Right renal pelvis (tissue), 4 donors: Measurements from ENCODE around the gene EEFSEC. TPM values are rescaled to one million over a fixed set of nuclear protein-coding genes. Genes with fewer than 3 reads are reported as not detected.

Source experiments
- DNase-seq, 4 donors: peaks; one replicate each; pipeline ENCODE4 v3.0.0-alpha.2; 2013; ENCODE audit warnings: low read depth in 4 of 4, low spot score in 3 of 4, missing footprints in 1 of 4
- polyA plus RNA-seq, 4 donors: library from polyadenylated mRNA; unstranded; fragments of 120-200 nt; gene quantifications; one replicate each; pipeline ENCODE4 v1.2.1, GENCODE V29; 2013; ENCODE audit not compliant: insufficient read length in 4 of 4

Gene EEFSEC
- polyA plus RNA-seq, 4 donors, result 24.1 to 31.5 (median 26.2) TPM

DNA sequence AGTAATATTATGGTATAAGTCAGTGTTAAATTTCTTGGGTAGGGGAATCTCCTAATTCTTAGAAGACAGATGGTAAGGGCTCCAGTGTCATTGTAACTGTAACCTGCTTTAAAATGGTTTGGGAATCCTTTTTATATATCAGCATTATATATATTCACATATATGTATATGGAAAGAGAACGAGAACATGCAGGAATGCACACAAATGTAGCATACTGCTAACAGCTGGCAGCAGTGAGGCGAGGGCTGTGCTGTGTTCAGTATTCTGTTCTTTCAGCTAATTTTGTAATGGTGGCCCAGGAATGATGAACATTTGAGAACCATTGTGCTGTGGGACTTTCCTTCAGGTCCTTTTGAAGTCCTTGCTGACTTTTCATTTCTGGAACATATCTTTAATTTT is 60.8 kb downstream of the EEFSEC start:
- DNase-seq, result no peak

DNA sequence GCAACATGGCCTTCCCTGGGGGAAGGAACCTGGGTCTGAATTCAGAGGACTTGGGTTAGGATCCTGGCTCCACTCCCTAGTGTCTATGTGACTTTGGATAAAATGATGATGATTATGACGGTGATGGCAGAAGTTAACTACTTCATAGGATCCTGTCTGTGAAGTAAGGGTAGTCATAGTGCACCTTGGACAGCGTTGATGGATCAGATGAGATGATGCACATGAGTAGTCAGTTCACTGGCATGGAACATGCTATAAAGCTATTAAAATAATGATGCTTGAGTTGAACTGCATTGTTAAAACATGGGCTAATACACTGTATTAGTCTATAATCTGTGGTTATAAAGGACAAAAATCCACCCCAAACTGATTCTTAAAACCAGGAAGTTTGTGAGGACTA is 62.0 kb downstream of the EEFSEC start:
- DNase-seq, result no peak

DNA sequence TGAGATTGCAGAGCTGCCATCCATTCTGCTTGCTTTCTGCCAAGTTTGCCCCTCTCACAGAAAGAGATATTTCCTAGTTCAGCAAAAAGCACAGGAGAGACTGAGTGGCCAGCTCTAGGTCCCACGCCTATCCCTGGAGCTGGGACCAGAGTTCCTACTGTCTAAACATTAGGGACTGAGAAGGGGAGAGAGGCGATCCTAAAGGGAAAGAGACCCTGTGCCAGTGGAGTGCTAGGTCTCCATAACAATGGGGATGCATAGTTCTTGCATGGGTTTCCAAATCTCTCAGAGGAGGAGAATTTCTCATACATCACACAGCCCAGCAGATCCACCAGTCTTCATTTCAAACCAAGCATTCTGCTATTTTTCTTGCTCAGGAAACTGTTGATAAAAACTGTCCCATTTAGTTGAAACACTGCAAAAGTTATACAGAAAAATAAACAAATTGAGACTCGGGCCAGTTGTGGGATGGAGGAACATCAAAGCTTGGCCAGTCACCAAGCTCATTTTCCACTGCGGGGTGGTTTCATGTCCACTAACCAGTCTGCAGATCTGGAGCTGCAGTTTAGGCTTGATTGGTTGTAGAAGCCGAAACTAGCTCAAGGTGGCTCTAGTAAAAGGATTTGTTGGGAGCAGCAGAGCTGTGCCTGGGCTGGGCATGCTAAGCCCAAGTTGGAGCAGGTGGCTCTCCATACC is 62.7 kb downstream of the EEFSEC start:
- DNase-seq, result no peak

DNA sequence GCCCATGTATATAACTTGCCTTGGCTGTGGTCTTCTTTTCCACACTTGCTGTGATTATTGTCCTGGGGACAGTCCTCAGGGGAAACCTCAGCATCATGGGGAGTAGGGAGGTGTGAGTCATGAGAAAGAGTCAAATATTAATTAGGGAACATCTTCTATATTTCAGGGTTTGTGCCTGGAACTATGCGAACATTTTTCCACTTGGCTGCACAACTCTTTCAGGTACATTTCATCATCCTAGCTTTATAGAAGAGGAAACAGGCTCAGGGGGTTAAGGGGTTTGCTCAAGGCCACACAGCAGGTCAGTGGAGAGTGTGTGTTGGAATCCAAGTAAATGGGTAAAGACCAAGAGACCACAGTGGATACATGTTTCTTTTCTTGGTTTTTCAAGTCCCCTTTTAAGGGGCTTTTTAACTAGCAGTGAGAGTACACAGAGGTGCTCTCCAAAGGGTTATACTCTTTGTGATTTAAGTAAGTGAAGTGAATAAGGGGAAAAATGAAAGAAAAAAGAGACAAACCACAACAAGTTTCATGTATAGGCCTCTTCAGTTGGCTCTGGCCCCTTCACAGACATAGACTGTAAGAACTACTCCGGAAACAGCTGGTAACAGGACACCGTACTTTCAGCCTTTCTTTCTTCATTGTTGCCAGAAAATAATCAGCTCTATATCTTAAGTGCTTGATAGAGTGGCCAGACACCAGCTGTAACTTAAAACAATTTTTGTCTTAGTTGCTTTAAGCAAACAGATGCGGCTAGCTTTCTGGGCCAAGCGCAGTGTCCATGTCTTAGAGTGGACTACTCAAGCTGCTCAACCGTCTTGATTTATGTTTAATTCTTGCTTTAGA is 64.6 kb downstream of the EEFSEC start:
- DNase-seq, result peak in 3 of 4 donors; percentile 38 to 51 (median 40)

DNA sequence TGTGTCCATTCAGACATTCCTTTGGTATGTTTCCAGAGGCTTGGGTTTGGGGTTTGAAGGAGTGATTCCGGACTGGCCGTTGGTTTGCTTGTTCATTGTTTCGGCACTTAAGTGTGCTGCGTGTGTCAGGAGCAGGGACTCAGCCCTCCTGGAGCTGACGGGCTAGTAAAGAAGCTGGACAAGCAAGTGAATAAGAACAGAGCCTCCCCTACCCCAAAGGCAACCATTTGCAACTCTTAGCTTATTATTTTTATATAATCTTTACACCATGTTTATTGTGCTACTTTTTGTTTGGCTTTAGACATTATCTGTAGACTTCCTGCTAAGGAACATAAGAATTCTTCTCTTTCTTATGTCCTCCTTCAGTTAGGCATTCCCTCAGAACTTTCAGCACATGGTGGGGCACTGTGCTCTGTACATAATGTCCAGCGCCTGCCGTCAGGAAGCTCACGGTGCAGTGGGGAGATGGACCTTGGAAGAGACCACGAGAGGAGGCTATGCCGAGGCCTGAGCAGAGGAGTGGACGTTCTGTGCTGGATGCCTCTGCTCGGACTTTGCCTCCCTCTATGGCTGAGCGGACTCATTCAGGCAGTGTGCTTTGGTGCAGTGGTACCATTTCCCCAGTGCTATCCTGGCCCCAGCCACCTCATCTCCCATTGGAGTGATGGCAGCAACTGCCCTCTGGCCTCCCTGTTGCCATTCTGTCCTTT is 65.4 kb downstream of the EEFSEC start:
- no peak for DNase-seq

DNA sequence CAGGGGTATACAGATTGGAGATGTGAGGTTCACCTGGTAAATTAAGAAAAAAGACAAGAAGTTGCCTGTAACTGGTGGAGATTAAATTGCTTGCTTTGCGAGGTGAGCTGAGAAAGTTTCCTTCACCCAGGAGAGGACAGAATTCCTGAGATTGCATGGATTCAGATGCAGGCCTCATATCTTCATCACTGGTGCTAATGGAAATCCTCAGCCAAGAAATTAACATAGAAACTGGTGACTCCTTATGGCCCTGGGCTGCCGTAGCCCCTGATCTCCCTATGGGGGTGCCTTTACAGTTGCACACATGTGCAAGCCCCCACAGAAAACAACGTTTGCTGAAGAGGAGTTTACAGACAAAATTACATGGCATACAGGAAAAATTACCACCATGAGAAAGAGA is 68.0 kb downstream of the EEFSEC start:
- DNase-seq, result no peak

DNA sequence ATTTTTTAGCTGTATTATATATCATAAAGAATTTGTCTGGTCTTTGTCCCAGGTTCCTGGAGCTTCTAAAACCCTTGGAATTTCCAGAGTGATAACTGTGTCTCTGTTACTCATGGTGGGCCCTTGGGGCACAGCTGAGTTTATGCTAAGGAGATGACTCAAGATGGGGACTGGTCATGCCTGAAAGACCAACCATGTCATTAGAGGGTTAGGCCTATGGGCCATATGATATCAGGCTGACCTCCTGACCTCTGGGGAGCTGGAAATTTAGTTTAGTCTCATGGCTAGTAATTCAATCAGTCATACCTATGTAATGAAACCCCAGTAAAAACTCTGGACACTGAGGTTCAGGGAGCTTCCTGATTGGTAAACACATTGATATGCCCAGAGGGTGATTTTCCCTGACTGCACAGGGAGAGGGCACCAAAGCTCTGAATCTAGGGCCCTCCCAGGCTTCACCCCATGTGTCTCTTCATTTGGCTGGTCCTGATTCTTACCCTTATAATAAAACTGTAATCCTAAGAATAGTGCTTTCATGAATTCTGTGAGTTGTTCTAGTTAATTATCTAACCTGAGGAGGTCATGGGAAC is 69.6 kb downstream of the EEFSEC start:
- DNase-seq, result no peak

DNA sequence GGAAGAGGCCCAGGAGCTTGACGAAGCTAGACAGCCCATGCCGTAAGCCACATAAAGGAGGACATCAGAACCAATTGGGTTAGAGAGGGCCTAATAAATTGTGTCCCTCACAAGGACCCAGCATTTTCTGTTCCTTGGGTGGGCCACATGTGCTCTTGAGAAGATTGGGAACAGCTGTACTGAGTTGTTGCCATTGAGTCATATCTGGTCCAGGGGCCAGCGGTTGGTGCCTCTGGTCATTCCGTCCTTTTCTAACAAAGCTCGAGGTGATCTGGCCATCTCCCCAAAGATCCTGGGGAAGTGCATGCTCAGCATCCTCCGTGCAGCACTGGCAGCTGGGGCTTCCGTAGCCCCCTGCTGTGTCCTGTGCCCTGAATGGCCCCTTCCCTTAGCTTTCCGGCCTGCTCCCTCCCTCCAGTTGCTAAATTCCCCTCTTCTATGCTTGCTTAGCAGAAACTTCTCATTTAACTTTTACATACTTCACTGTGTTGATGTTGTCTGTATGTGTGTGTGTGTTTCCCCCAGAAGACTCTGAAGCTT is 73.0 kb downstream of the EEFSEC start:
- DNase-seq, result no peak

DNA sequence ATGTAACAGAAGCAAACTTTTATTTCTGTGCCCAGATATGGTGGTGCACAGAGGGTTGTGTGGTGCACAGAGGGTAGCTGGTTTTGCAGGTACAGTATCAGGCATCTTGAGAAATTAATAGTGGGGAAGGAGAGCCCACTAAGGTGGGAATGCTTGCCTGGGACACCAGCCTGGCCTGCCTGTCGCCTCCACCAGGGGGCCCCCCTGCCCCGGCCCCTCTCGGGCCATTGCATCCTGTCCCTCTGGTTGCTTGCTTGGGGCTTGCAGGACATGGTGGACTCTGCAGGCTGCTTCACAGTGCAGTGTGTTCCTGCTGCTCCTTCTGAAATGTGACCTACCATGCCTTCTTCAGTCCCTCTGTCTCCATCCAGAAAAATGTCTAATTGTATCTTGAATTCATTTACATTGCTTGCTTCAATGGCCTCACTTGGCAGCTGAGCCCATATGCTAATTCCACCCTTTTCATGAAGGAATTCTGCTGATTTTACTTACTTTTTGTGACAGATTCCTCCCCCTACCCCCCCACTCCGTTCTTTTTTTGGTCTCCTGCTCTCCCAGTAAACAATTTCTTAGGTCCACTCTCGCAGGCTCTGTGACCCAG is 73.6 kb downstream of the EEFSEC start:
- DNase-seq, result no peak

DNA sequence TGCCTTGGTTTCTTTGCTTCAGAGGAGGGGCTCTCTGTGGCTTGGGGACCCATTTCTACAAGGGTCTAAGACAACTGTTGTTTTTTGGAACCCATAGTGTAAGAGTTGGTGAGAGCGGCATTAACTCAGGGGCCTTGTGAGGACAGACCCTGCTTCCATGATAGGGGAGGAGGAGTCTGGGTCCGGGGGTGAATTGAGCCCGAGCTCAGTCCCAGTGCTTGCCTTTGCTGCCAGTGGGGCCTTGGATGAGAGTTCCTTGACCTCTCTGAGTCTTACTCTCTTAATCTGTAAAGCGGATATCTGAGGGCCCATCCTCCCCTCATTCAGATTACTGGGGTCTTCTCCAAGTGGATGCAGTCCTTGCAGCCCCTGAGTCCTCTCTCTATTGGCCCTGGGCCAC is 74.2 kb downstream of the EEFSEC start:
- no peak for DNase-seq

DNA sequence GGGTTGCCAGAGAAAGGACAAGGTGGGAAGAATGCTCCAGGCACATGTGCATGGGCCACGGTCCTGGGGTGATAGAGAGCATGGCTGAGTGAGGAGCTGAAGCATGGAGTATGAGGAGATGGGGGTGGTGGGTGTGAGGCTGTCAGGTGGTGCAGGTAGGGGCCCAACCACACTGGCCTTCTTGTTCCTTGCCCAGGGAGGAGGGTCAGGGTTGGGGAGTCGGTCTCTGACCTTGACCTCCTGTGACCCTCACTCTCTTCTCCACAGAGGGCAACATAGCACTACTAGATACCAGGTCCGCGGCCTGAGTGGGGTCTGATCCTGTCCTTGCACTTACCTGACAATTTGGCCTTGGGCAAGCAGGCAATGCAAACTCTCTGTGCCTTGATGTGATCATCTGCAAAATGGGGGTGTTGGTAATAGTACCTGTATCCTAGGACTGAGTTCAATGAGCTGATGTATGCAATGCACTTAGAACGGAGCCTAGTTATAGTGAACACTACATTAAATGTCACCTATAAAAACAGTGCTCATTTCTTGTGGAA is 75.2 kb downstream of the EEFSEC start:
- no peak for DNase-seq

DNA sequence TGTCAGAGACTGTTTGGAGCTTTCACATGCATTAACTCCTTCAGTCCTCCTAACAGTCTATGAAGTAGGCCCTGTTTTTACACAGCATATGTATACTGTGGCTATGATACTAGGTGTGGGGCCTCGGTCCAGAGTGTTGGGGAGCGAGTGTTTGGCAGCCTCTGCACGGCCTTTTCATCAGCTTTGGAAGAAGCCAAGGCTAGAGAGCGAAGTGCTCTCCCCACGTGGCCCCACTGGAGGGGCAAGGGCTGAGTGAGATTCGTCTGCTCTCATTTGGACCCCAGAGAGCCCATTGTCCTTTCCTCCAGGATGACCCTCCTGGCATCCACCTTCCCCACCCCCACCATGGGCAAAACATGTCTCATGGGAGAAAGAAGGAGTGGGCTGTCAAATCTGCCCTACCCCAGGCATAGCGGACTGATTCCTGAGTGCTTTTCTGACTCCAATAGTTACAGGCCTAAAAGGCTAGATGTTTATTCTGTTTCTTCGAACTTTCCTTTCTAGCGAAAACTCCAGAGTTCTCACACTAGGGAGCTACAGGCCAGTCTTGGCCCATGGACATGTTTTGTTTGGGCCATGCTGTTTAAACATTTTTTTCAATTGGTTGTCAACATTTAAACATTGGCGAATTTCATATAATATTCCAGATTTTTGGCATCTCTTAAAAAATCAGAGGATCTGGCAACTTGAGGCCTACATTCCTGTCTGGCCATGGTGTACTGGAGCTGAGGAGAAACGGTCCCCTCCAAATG is 76.0 kb downstream of the EEFSEC start:
- no peak for DNase-seq

DNA sequence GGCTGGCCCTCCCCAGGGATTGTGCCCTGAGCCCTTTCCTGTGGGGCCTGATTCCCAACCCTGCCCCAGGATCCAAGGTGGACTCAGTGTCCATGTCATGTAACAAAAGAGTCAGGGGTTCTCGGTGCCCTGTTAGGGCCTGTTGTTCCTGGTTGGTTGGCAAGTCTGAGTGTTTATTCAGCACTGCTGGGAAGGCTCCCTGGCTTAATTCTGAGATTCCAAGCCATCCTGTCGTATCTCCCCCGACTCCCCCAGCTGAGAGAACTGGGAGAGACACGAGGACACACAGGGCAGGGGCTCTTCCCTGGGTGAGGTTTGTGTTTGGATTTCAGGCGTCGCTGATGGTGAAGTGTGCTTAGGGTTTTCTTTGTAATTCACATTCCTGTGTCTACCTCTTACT is 78.3 kb downstream of the EEFSEC start:
- no peak for DNase-seq

DNA sequence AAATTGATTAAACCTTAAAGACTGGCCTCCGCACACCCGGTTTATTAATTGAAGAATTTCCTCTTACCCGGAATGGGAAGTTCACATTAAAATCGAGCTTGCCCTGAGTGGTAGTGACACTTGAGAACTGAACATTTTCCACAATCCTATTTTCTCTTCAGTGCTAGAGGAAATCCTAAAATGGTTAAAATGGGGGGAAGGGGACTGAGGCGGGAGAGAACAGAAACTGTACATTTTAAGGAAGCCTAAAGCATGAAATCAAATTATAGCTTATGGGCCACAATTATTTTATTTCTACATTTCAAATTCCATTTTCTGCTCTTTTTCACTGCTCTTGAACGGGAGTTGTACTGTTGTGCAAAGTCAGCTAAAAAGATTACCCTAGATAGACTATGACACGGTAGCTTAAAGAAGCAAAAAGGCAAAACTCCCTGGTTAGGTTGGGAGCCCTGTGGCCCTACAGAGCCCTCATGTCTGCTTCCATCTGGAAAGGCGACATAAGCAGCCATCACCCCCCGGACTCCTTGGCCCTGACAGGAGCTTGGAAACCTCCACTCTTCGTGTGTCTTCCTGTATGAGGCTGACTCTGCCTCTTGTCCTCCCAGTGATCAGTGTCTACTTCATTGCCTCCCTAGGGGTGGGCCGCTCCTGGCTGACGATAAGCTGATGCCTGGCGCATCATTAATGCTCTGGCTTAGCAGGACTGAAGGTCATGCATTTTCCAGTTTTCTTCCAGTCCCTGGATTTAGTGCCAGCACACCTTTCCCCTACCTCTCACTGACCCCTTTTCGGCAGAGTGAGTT is 79.3 kb downstream of the EEFSEC start:
- no peak for DNase-seq

DNA sequence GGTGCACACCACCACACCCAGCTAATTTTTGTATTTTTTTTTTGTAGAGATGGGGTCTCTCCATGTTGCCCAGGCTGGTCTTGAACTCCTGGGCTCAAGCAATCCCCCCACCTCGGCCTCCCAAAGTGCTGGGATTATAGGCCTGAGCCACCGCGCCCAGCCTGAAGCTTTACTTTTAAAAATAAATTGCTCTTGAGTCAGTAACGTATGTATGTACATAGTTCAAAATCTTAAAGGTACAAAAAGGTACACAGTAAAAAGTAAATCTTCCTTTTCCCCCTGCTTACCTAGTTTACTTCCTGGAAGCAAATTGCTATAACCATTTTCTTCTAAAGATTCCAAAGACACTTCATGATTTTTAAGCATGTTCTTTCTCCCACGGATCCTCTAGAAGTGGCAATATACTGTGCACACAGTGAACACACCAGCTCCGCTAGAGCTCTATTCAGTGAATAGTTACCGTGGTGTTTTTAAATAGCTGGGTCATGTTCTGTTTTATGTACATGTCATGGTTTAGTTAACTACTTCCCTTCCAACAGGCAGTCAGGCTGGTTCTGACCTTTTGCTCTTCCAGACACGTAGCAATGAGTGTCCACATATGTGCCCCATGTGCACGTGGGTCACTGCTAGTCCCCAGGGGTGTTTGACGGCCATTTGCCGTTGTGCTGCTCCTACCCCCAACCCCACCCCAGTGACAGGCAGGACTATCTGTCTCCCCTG is 82.1 kb downstream of the EEFSEC start:
- DNase-seq, result no peak

DNA sequence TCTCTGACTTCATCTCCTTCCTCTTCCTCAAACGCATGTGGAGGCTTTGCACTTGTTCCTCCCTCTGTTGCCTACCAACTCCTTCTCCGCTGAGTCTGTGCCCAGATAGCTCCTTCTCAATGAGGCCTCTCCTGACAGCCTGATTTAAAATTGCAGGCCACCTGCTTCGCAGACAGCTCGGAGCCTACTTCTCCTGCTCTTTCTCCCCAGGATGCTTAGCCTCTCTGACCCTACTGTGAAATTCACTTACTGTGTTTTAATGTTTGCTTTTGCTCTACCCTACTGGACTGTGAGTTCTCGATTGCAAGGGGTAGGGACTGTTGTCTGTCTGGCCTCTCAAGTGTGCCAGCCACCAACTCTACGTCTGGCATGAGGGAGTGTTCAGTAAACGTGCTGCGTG is 83.4 kb downstream of the EEFSEC start:
- no peak for DNase-seq

DNA sequence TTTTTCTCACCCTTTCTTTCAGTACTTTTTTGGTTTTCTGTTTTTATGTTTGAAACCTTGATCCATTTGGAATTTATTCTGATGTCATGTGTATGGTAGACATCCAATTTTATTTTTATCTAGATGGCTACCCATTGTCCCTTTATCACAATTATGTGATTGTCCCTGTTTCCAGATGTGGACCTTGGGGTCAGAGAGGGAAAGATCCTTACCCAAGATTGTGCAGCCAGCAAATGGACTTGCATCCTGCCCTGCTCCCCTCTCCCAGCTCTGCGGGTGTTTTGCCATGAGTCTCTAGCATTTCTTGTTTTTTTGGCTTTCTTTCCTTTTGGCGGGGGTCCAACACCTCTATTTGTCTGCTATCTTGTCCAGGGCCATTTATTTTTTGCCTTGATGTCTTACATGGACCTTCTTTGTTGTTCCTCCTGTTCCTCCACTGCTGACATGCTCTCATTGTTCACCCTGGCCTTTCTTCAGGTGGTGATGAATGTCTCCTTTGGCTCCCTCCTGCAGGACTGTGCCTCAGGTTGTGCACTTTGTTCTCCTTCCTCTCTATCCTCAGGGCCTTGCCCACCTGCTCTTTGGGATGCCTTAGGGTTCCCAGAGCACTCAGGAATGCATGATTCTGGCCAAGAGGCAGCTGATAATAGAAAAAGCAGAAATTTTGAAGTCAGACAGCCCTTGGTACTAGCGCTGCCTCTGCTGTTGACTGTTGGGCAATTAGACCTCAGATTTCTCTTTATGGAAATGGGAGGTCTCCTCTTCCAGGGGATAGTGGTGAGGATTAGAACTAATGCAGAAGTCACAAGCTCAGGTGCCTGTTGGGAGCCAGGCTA is 84.3 kb downstream of the EEFSEC start:
- DNase-seq, result no peak
